Memory B cell (primary cell): Measurements from ENCODE around the gene UBA52.

ENCODE experiments used
- ATAC-seq: fragments of 150-1000 bp; cut with Tn5 transposase; 2 replicates; pipeline ENCODE4 v1.10.0; 2021; ENCODE audit warnings: low read depth, mild to moderate bottlenecking, moderate library complexity
- DNase-seq, 2 donors: peaks; one replicate each; pipeline ENCODE4 v3.0.0; 2022; ENCODE audit warnings: low spot score in 2 of 2
- H3K27ac Mint-ChIP-seq: one replicate; pipeline ENCODE4 v1.8.0; 2022; ENCODE audit warnings: mild to moderate bottlenecking, moderate library complexity, mixed read lengths
- H3K27me3 Mint-ChIP-seq: one replicate; pipeline ENCODE4 v1.8.0; 2022; ENCODE audit warnings: mixed read lengths
- H3K36me3 Mint-ChIP-seq: one replicate; pipeline ENCODE4 v1.8.0; 2022; ENCODE audit warnings: mild to moderate bottlenecking, mixed read lengths
- H3K4me1 Mint-ChIP-seq: one replicate; pipeline ENCODE4 v1.8.0; 2022; ENCODE audit warnings: mixed read lengths
- H3K4me3 Mint-ChIP-seq: one replicate; pipeline ENCODE4 v1.8.0; 2022; ENCODE audit warnings: mild to moderate bottlenecking, moderate library complexity, mixed read lengths
- H3K9me3 Mint-ChIP-seq: one replicate; pipeline ENCODE4 v1.8.0; 2022; ENCODE audit warnings: mixed read lengths

The UBA52 gene

GRCh38 chr19:18612772-18613588, 41.3 kb downstream of the UBA52 start, which contains the start of gene TMEM59L:
Gene TMEM59L, plus strand, starts transcription at chr19:18612870. Its CDS starts 89 bp downstream, at chr19:18612959.
- peak within 1 kb of the TSS; percentile 47 for H3K27ac Mint-ChIP-seq
- DNase-seq = no peak
- peak within 1 kb of the TSS; percentile 82 for H3K4me3 Mint-ChIP-seq
- peaks cover 22% of the 10 kb centered on the region for H3K4me1 Mint-ChIP-seq
- H3K9me3 Mint-ChIP-seq = no peaks in the 10 kb centered on the region
- ATAC-seq = peak; percentile 55
- no peaks in the 10 kb centered on the region for H3K36me3 Mint-ChIP-seq
- peaks cover 42% of the 10 kb centered on the region for H3K27me3 Mint-ChIP-seq

- Mint-ChIP-seq H3K27ac (no peak overlapping the region), H3K4me3 (peak overlapping the region; percentile 82)
Observed at GRCh38 chr19:18613589-18614234, 42.1 kb downstream of the UBA52 start.

GRCh38 chr19:18616023-18616422, 44.4 kb downstream of the UBA52 start:
- DNase-seq (no peak), ATAC-seq (no peak)
- Mint-ChIP-seq H3K4me1 (peaks cover 19% of the 10 kb centered on the region), H3K9me3 (no peaks in the 10 kb centered on the region), H3K27me3 (peaks cover 32% of the 10 kb centered on the region), H3K4me3 (no peak overlapping the region), H3K36me3 (no peaks in the 10 kb centered on the region), H3K27ac (no peak overlapping the region)

More at GRCh38 chr19:18613589-18614234, 42.1 kb downstream of the UBA52 start:
- H3K27me3 Mint-ChIP-seq = peaks cover 39% of the 10 kb centered on the region
- no peaks in the 10 kb centered on the region for H3K9me3 Mint-ChIP-seq
- DNase-seq (no peak), ATAC-seq (no peak)
- H3K4me1 Mint-ChIP-seq = peaks cover 22% of the 10 kb centered on the region
- H3K36me3 Mint-ChIP-seq = no peaks in the 10 kb centered on the region

GRCh38 chr19:18617562-18617961, 45.9 kb downstream of the UBA52 start:
- H3K27me3 Mint-ChIP-seq = peaks cover 26% of the 10 kb centered on the region
- no peak overlapping the region for H3K4me3 Mint-ChIP-seq
- H3K4me1 Mint-ChIP-seq = peaks cover 12% of the 10 kb centered on the region
- H3K36me3 Mint-ChIP-seq = no peaks in the 10 kb centered on the region
- DNase-seq = no peak
- ATAC-seq = no peak
- H3K27ac Mint-ChIP-seq = no peak overlapping the region
- no peaks in the 10 kb centered on the region for H3K9me3 Mint-ChIP-seq

- Mint-ChIP-seq H3K27me3 (peaks cover 24% of the 10 kb centered on the region), H3K4me3 (no peak overlapping the region), H3K27ac (no peak overlapping the region), H3K4me1 (peaks cover 10% of the 10 kb centered on the region), H3K9me3 (no peaks in the 10 kb centered on the region), H3K36me3 (no peaks in the 10 kb centered on the region)
- no peak for ATAC-seq
- DNase-seq = no peak
Observed at GRCh38 chr19:18618236-18618635, 46.6 kb downstream of the UBA52 start.

GRCh38 chr19:18620311-18620710, 48.7 kb downstream of the UBA52 start:
- Mint-ChIP-seq H3K4me1 (peaks cover 5% of the 10 kb centered on the region), H3K27me3 (peaks cover 8% of the 10 kb centered on the region), H3K9me3 (no peaks in the 10 kb centered on the region), H3K27ac (no peak overlapping the region), H3K4me3 (no peak overlapping the region), H3K36me3 (no peaks in the 10 kb centered on the region)
- no peak for DNase-seq
- no peak for ATAC-seq

- Mint-ChIP-seq H3K4me1 (peaks cover 5% of the 10 kb centered on the region), H3K27ac (no peak overlapping the region), H3K36me3 (no peaks in the 10 kb centered on the region), H3K27me3 (peaks cover 8% of the 10 kb centered on the region), H3K4me3 (no peak overlapping the region), H3K9me3 (no peaks in the 10 kb centered on the region)
- DNase-seq = no peak
- no peak for ATAC-seq
Observed at GRCh38 chr19:18620902-18621301, 49.2 kb downstream of the UBA52 start.

- no peaks in the 10 kb centered on the region for H3K9me3 Mint-ChIP-seq
- no peak overlapping the region for H3K27ac Mint-ChIP-seq
- H3K4me3 Mint-ChIP-seq = no peak overlapping the region
- no peaks in the 10 kb centered on the region for H3K36me3 Mint-ChIP-seq
- ATAC-seq = no peak
- H3K27me3 Mint-ChIP-seq = peaks cover 6% of the 10 kb centered on the region
- no peak for DNase-seq
- peaks cover 5% of the 10 kb centered on the region for H3K4me1 Mint-ChIP-seq
Observed at GRCh38 chr19:18626906-18627305, 55.2 kb downstream of the UBA52 start.
